Fibroblast of villous mesenchyme (primary cell): Measurements from ENCODE around the gene ARHGEF11. TPM values are rescaled to one million over a fixed set of nuclear protein-coding genes. Genes with fewer than 3 reads are reported as not detected.
"Not testable (repeated sequence)": the region's sequence is repeated elsewhere in the genome, so short reads cannot be mapped to it uniquely, and the experiment has no call there.

Source experiments
- DNase-seq: peaks from one replicate; pipeline ENCODE4 v3.0.0-alpha.2; 2010; ENCODE audit warnings: low read depth
- H3K4me3 ChIP-seq: 2 replicates; pipeline ENCODE4 v1.5.1; 2011; ENCODE audit warnings: low read depth, mild to moderate bottlenecking, low read length
- CTCF ChIP-seq: IDR thresholded peaks from 2 replicates; pipeline ENCODE4 v1.5.1; 2012; ENCODE audit warnings: low read depth, mild to moderate bottlenecking, low read length; ENCODE audit not compliant: insufficient read depth
- total RNA-seq: library from RNA; depleted of rRNA; stranded (reverse); fragments of >200 nt; gene quantifications from 2 replicates; pipeline ENCODE4 v1.2.3, GENCODE V29; 2012

The ARHGEF11 gene
- total RNA-seq, 1 donor = 34.1 TPM

- DNase-seq = no peak
- no peak for TF ChIP-seq CTCF
These were observed 36.2 kb upstream of the ARHGEF11 start for GRCh38 chr1:157081707-157082106.

GRCh38 chr1:157080714-157081113 is 35.2 kb upstream of the ARHGEF11 start:
- DNase-seq = no peak
- TF ChIP-seq CTCF = no peak
- H3K4me3 ChIP-seq = no peak overlapping the region

More at GRCh38 chr1:157081707-157082106, 36.2 kb upstream of the ARHGEF11 start:
- H3K4me3 ChIP-seq = no peak overlapping the region

- no peak for DNase-seq
- no peak overlapping the region for H3K4me3 ChIP-seq
- no peak for TF ChIP-seq CTCF
These were observed 31.9 kb upstream of the ARHGEF11 start for GRCh38 chr1:157077394-157077793.

GRCh38 chr1:157073944-157074685 is 28.6 kb upstream of the ARHGEF11 start:
- H3K4me3 ChIP-seq = peak overlapping the region; percentile 32

GRCh38 chr1:157069601-157070000 is 24.1 kb upstream of the ARHGEF11 start:
- H3K4me3 ChIP-seq = no peak overlapping the region
- no peak for TF ChIP-seq CTCF
- no peak for DNase-seq

More at GRCh38 chr1:157073944-157074685, 28.6 kb upstream of the ARHGEF11 start:
- DNase-seq = peak; percentile 73
- TF ChIP-seq CTCF = peak; percentile 61

GRCh38 chr1:157059241-157059640 is 13.7 kb upstream of the ARHGEF11 start:
- not testable (repeated sequence) for H3K4me3 ChIP-seq, DNase-seq

- H3K4me3 ChIP-seq = no peak overlapping the region
- DNase-seq = no peak
- no peak for TF ChIP-seq CTCF
These were observed 10.7 kb upstream of the ARHGEF11 start for GRCh38 chr1:157056269-157056668.

- H3K4me3 ChIP-seq, DNase-seq: not testable (repeated sequence)
These were observed 10.2 kb upstream of the ARHGEF11 start for GRCh38 chr1:157055729-157056128.
